Kidney (tissue), 22 donors: ENCODE measurements around the gene RPE65. TPM values are rescaled to one million over a fixed set of nuclear protein-coding genes. Genes with fewer than 3 reads are reported as not detected.
A peak's percentile ranks its signal among the peaks of the same experiment; 100 is the strongest.

Experiments
- DNase-seq, 5 donors: peaks; one replicate each; pipeline ENCODE4 v3.0.0-alpha.2; 2013 to 2020
- FAIRE-seq: peaks from 2 replicates; lab custom pipeline; 2012; peaks lifted over from hg19 to GRCh38; lab: Jason Lieb, UNC
- H3K27ac ChIP-seq, 2 donors: one replicate each; pipeline ENCODE4 v1.7.0; 2013; ENCODE audit warnings: low read depth in 2 of 2, low read length in 2 of 2, inconsistent platforms in 1 of 2
- H3K27me3 ChIP-seq: one replicate; pipeline ENCODE4 v1.7.1; 2013; ENCODE audit warnings: low read length, inconsistent platforms; ENCODE audit not compliant: control insufficient read depth, insufficient read depth
- H3K36me3 ChIP-seq, 3 donors: one replicate each; pipeline versions ENCODE4 v1.7.0 to v1.7.1; 2013; ENCODE audit warnings: low read length in 3 of 3, control low read depth in 1 of 3, inconsistent platforms in 1 of 3; ENCODE audit not compliant: insufficient read depth in 3 of 3, control insufficient read depth in 2 of 3
- H3K4me1 ChIP-seq, 3 donors: one replicate each; pipeline versions ENCODE4 v1.7.0 to v1.7.1; 2013; ENCODE audit warnings: low read length in 3 of 3, inconsistent platforms in 1 of 3, low read depth in 1 of 3; ENCODE audit not compliant: control insufficient read depth in 2 of 3, insufficient read depth in 2 of 3
- H3K4me3 ChIP-seq, 3 donors: one replicate each; pipeline versions ENCODE4 v1.7.0 to v1.8.1; 2013; ENCODE audit warnings: low read length in 3 of 3, control low read depth in 1 of 3, inconsistent platforms in 1 of 3
- H3K9ac ChIP-seq, 3 donors: one replicate each; pipeline versions ENCODE4 v1.7.0 to v1.7.1; 2013; ENCODE audit warnings: low read length in 3 of 3, control low read depth in 1 of 3, inconsistent platforms in 1 of 3
- H3K9me3 ChIP-seq, 3 donors: one replicate each; pipeline versions ENCODE4 v1.7.0 to v1.7.1; 2013; ENCODE audit warnings: low read length in 3 of 3, control low read depth in 1 of 3, inconsistent platforms in 1 of 3; ENCODE audit not compliant: control insufficient read depth in 2 of 3, insufficient read depth in 1 of 3
- CTCF ChIP-seq: IDR thresholded peaks from 3 replicates; pipeline ENCODE4 v1.5.1; 2012; ENCODE audit warnings: mild to moderate bottlenecking, moderate library complexity, borderline replicate concordance; ENCODE audit not compliant: insufficient read depth; ENCODE audit errors: extremely low read depth
- intact Hi-C: fragments of 100-400 bp; cut with DNase I; formaldehyde crosslinking; loops from one replicate; pipeline ENCODE4 v1.11.1; 2022
- long read RNA-seq, 10 donors: library from polyadenylated mRNA in 1 of 10; unstranded in 1 of 10; transcript quantifications; one replicate each; pipeline ENCODE4 v2.0.0 and lab custom pipeline, GENCODE V29; 2021 to 2026
- polyA plus RNA-seq: library from polyadenylated mRNA; stranded (reverse); fragments of 350-450 nt; fragmentation: Illumina TruSeq; extraction: RNeasy Lipid Tissue Mini Kit (QIAGEN cat#74804); gene quantifications from one replicate; pipeline ENCODE4 v1.2.3, GENCODE V29; 2014; ENCODE audit warnings: low read depth, low replicate concordance; ENCODE audit not compliant: insufficient read depth
- total RNA-seq: library from RNA; stranded (reverse); fragmentation: NEBNext Ultra II Directional; extraction: Animal tissue kit (Norgen Biotek cat#: 25700); gene quantifications from one replicate; pipeline ENCODE4 v1.2.1, GENCODE V29; 2021
- donor health status: control.
- donor health status: control.
- donor health status: control.
- donor health status: control.
- donor health status: control.
- donor health status: DM: yes; HTN: yes; CAD: no.
- donor health status: Normal renal cell carcinoma (clear cell type).

RPE65 gene
- total RNA-seq: not detected
- not detected for polyA plus RNA-seq
- long read RNA-seq, donor 1: 0 reads
- long read RNA-seq, donor 2: 0 reads
- long read RNA-seq, donor 3: 0 reads
- long read RNA-seq, donor 4: 0 reads
- long read RNA-seq, donor 5: 0 reads
- long read RNA-seq, donor 6: 0 reads
- long read RNA-seq, donor 7: 0 reads
- long read RNA-seq, donor 8: 0 reads
- long read RNA-seq, donor 9: 0 reads
- long read RNA-seq, donor 10: 0 reads

GRCh38 chr1:68449901-68450300 lies at the start of gene RPE65:
RPE65 (minus strand) TSS chr1:68449954; CDS start chr1:68449905, 49 bp downstream.
- TF ChIP-seq CTCF: no peak

GRCh38 chr1:68497358-68497698 lies 47.6 kb upstream of the RPE65 start:
- no peaks in the 10 kb centered on the region for H3K27me3 ChIP-seq
- H3K27ac ChIP-seq: no peak overlapping the region
- H3K4me3 ChIP-seq: peak overlapping the region; percentile 66 to 88 (median 77)
- FAIRE-seq: no peak
- no peaks in the 10 kb centered on the region for H3K9me3 ChIP-seq
- H3K4me1 ChIP-seq: peaks cover 0 to 8% (median 5%) of the 10 kb centered on the region in 3 donors
- DNase-seq: no peak
- no peaks in the 10 kb centered on the region for H3K36me3 ChIP-seq
- intact Hi-C loops: no loop called here
- no peak for TF ChIP-seq CTCF
- H3K9ac ChIP-seq: peak overlapping the region in 2 of 3 donors; percentile 2 to 23

More at GRCh38 chr1:68449901-68450300, at the start of gene RPE65:
- intact Hi-C loops: no loop called here
- H3K36me3 ChIP-seq: no peaks in the 10 kb centered on the region
- DNase-seq: peak in 3 of 5 donors; percentile 12 to 73 (median 24)
- H3K4me3 ChIP-seq: no peak within 1 kb of the TSS
- H3K27ac ChIP-seq: no peak within 1 kb of the TSS
- H3K4me1 ChIP-seq: no peaks in the 10 kb centered on the region
- H3K9me3 ChIP-seq: no peaks in the 10 kb centered on the region
- H3K9ac ChIP-seq: no peak within 1 kb of the TSS
- no peaks in the 10 kb centered on the region for H3K27me3 ChIP-seq
- FAIRE-seq: no peak

GRCh38 chr1:68496680-68497357 lies 47.1 kb upstream of the RPE65 start, which contains the start of gene DEPDC1:
DEPDC1 (minus strand) TSS chr1:68497082; CDS start chr1:68496999, 83 bp downstream.
- no peaks in the 10 kb centered on the region for H3K27me3 ChIP-seq
- H3K4me3 ChIP-seq: peak within 1 kb of the TSS; percentile 83 to 88 (median 84)
- H3K9me3 ChIP-seq: no peaks in the 10 kb centered on the region
- DNase-seq (peak; percentile 97 to 98 (median 98)), FAIRE-seq (no peak)
- peak within 1 kb of the TSS; percentile 46 to 67 (median 53) for H3K9ac ChIP-seq
- intact Hi-C loops: no loop called here
- H3K36me3 ChIP-seq: no peaks in the 10 kb centered on the region
- no peak within 1 kb of the TSS for H3K27ac ChIP-seq
- peaks cover 0 to 8% (median 5%) of the 10 kb centered on the region in 3 donors for H3K4me1 ChIP-seq
- TF ChIP-seq CTCF: no peak
